ENCODE data around the gene C10orf71.

C10orf71 gene

DNA sequence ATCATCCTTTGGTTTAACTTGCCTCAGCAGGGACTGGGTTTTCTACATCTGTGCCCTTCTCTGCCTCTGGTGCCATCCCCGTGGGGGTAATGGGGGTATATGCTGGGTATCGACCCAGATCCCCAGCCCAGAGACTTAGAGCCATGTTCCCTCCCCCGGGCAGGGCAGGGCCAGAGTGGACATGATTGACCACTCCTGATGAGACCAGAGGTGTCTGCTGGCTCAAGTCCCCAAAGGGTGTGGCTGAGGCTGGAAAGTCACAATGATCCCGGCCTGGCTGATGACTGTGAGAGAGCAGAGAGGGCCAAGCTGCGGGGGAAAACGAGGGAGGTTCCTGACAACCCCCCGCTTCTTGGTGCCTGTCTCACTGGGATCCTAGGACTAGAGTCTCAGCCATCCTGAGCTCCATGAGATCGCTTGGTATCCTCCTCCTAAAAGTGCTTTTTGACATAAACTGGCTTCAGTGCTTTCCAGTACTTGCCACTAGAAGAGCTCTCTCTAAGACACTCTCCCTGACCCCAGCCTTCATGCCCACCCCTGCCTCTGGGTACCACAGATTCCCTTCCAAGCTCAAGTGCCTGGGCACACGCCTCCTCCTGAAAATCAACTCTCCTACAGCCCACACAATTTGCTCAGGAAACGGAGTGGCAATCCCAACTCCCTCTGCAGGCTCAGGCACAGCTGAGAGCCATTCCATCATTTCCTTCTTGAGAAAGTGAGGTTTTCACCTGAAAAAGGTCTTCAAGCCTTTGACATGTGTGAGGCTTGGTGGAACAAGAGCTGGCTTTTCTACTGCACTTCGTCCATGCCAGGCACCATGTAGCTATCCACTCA is 63.0 kb downstream of the C10orf71 start:
- no peak for DNase-seq (ENCODE audit: low spot score)

DNA sequence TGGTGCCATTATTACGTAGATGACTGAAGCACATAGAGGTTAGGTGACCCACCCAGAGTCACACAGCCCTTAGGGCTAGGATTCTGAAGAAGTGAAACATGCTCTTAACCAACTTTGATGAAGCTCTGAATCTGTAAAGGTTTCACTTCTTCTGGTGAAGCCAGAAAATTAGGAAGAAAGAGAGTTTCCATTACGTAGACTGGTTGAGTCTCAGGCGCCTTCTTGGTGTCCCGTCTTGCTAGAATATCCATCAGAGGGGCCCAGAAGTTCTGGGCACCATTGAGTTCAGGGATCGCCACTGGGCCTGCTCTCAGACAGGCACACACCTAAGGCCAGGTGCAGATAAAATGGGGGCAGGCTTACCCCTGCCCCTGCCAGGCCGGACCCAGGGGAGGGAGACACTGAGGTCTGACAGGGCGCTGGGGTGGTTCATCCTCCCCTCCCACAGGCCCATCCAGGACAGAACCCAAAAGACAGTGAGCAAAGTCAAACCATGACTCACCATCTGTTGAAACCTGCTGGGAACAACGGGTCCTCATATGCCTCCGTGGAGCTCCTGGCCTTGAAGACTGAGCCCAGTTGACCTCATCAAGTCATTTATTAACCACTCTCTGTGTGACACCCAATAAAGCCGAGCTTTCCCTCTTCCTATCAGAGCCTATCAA is 63.8 kb downstream of the C10orf71 start:
- no peak for DNase-seq (ENCODE audit: low spot score)

DNA sequence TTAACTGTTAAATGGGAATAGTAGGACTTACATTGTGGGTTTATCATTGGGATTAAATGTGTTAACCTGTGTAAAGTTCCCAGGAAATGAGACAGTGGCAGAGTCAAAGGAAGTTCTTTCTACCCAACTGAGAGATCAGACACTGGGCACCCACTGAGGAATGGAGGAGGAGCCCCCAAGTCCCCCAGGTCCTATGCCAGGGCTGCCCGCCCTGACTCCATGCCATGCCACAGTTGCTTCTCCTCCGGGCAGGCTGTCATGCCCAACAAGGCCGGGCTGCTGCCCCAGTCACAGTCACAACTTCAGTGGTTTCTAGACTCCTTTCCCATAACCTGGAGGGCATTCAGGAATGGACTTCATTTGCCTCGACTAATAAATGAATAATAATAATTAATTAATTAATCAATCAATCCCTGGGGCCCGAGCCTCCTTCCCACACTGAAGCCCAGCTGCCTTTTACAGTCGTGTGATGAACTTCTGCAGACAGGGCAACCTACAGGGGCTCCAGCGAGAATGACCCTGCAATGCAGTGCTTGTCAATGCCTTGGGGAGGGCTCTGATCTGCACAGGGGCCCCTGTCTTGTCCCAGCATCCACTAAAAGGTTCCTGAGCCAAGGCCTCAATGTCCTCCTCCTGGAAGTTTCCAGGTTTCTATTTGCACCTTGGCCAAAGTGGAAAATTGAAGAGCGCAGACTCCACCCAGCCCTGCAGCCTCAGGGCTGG is 64.5 kb downstream of the C10orf71 start:
- DNase-seq (ENCODE audit: low spot score), result no peak

DNA sequence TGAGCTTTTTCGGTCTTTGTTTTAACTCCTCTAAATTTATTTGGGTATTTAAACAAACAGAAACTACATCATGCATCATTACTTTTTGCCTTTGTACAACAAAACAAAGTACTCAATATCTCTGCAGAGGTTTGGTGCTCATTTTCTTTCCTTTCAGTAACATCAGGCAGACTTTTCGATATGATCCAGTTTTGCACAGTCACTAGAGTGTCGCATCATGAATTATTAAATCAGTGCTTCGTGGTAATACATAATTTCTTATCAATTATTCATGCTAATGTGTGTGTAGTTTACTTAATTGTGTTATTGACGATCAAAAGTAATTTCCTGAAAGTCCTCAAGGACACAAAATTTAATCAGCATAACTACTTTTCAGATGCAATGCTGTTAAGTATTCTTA is 65.1 kb downstream of the C10orf71 start:
- no peak for DNase-seq (ENCODE audit: low spot score)

DNA sequence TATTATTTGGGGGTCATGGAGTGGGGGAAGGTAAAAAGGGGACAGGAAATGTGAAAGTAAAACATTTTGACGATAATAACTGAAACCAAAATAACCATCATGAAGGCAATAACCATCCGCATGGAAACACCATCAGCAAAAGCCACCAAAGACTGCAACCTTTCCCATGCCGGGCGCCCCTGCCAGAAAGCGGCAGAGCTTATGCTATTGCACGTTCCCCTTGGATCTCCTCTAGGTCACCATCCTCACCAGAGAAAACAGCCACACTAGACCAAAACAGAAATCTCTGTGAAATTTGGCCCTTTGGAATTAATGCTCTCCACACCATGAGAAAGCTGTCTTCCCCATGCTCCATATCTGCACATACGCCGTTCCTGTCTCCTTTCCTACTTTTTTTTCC is 65.8 kb downstream of the C10orf71 start:
- no peak for DNase-seq (ENCODE audit: low spot score)

DNA sequence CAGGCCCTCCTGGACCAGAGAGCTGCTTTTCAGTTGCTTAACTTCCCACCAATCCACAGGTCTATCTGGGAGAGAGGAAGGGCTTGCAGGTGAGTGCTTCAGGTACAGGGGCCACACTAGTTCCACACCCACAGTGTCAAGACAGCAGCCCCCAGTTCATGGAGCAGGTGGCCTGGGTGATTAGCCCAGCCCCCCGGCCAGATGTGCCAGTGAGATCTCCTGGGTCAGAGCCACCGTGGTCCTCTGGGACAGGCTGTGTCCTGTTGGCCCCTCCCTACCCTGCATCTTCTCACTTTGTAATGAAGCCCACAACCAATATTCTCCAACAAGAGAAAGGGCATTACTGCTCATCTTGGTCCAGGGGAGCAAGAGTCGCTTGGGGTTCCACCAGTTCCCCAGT is 66.3 kb downstream of the C10orf71 start:
- DNase-seq (ENCODE audit: low spot score), result no peak

DNA sequence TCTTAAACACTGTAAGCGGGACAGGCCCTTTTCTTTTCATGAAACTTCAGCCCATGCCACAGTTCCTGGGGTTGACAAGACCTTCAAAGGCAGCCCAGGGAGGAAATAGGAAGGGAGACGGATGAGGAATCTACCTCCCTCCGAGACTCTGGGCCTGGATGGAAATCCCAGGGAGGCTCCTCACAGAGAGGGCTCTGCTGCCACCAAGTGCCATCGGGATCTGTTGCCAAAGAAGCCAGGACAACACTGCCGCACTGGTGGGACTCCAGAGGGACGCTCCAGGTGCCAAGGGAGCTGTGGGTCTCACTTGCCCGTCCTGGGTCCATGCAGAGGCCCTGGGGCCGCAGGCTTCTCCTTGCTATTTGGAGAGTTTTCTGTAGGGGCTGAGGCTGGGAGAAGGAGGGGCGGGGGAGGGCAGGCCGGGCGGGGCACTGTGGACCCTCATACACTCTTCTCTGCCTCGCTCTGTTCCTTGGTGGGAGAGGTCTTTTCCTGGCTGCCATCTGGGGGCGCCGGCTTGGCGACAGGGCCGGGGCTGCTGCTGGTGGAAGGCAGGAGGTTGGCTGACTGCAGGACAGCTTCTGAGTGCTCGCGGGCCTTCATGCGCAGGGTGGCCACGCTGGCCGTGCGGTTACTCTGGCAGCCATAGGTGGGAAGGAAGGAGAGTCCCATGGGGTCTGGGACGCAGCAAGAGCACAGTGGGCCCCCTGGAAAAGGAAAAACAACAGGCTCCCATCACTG is 66.9 kb downstream of the C10orf71 start:
- DNase-seq (ENCODE audit: low spot score), result no peak

DNA sequence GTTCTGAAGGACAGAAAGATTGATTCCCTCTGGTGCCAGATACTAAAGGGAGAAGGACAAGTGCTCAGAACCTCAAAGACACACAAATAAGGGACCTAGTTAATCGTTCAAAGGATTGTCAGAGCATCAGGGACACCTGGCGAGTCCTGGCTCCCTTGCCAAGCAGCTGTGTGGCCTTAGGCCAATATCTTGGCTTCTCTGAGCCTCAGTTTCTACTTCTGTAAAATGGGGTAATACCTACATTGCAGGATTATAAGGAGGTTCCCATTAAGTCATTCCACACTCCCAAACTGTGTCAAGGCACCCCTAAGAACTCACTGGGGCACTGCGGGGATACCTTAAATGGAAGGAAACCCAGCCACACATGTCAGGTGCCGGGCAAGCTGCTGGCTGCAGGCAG is 67.5 kb downstream of the C10orf71 start:
- DNase-seq (ENCODE audit: low spot score), result no peak

DNA sequence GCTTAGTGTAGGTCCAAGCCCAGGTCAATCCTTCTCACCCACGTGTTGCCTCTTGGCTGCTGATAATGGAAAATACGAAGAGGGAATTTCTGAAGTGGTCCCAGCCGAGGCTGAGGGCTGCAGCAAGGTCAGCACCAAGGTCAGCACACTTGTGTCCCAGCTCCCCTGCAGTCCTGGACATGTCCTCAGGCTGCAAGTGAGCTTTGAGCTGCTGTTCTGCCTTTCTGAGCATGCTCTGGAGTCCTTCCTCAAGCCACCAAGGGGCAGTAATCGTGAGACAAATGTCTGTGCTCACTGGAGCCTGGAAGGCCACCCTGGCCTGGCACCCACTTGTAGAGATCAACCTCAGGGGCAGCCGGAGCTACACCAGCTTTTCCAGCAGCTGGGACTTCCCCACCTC is 68.6 kb downstream of the C10orf71 start:
- DNase-seq (ENCODE audit: low spot score), result no peak

DNA sequence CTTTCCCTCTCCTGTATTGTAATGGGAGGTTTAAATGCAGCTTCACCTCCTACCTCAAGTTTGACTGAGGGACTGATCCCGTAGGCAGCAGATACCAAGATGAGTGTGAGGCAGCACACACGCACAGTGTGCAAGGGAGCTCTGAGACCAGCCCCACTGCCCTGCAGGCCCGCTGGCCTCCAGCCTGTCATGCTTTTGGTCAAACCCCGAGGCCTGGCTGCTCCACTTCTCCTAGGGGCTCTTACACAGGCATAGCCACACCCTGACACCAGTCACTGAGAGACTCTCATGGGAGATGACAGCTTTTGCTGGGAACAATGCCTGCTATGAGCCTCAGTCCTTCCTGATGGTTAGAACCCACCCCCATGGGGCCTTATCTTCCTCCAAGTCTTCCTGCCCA is 69.3 kb downstream of the C10orf71 start:
- DNase-seq (ENCODE audit: low spot score), result no peak

DNA sequence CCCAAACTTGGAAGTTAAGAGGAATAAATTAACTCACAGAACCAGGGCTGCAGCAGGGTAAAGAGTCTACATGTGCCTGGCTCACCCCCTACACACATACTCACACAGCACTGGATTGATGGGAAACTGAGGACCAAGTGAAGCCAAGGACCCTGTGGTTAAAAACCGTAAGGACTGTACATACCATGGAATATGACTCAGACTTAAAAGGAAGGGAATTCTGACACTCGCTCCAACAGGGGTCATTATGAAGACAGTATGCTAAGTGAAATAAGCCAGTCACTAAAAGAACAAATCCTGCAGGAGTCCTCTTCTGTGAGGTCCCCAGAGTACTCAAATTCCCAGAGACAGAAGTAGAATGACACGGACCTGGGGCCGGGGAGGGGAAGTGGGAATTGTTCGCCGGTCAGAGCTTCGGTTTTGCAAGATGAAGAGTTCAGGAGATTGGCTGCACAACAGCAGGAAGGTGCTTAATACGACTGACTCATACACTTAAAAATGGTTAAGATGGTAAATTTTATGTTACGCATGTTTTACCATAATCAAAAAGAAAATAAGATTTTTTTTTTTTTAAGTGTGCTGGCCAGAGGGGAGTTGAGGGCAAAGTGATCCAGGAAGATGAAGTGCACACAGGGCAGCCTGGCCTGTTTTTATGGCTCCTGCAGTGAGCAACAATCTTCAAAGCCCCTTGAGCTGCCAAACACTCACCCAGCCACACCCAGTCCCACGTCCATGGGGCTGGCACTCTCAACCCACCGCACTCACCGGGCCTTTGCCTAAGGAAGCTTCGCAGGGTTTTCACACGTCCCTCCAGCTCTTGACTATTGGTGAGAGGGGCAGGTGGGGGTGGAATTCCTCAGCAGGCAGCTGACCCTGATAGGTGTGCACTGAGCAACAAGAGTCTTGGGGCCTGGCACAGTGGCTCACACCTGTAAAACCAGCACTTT is 70.5 kb downstream of the C10orf71 start:
- no peak for DNase-seq (ENCODE audit: low spot score)

DNA sequence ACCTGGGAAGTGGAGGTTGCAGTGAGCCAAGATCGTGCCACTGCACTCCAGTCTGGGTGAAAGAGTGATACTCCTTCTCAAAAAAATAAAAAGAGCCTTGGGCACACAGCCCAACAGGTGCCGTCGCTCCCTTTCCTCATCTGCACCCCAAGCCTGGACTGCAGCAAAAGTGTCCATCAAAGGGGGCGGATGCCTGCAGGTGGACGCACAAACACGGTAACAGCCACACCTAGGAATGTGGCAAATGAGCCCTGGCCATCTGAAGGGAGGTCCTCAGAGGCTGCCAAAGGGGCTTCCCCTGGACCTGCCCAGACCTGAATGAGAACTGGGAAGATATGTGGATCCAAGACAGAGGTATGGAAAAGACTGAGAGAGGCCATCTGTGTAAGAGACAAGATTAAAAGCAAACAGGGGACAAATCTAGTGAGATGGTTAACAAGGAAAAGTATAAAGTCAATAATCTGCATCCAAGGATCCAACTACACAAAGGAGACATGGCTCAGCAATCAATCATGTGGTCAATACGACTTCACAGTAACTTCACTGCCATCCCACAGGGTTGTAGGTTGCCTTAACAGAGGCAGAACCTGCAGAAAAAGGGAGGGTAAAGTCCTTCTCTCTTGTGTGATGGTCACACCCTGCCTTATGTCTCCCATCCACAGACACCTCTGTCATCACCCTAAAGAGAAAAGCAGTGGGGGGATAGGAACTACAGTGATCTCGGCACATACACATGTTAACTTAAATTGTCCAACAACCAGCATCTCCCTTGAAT is 71.5 kb downstream of the C10orf71 start:
- no peak for DNase-seq (ENCODE audit: low spot score)

DNA sequence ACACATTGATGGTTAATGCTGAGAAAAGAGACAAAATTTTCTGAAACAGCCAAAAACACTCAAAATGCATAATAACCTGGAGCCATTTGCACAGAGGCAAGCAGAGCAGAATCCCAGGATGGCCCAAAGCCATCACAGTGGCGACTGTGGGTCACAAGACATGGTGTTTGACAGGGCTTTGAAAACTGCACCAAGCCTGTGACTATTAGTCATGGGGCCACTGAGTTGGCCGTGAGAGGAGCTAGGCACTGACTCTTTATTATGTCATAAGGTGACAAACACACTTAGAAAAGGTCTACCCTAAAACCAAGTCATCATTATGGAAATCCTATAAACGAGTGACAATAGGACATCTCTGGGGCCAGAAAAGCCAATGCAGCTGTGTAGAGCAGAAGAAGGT is 73.0 kb downstream of the C10orf71 start:
- no peak for DNase-seq (ENCODE audit: low spot score)

DNA sequence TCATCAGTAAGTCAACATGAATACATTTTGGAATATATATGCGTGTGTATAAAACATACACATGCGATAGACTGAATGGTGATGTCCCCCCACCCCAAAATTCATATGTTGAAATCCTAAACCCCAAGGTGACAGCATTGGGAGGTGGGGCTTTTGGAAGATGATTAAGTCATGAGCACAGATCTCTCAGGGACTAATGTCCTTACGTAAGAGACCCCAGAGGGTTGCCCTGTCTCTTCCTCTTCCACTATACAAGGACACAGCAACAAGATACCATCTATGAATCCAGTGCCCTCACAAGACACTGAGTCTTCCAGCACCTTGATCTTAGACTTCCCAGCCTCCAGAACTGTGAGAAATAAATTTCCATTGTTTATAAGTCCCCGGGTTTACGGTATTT is 74.4 kb downstream of the C10orf71 start:
- DNase-seq (ENCODE audit: low spot score), result no peak

DNA sequence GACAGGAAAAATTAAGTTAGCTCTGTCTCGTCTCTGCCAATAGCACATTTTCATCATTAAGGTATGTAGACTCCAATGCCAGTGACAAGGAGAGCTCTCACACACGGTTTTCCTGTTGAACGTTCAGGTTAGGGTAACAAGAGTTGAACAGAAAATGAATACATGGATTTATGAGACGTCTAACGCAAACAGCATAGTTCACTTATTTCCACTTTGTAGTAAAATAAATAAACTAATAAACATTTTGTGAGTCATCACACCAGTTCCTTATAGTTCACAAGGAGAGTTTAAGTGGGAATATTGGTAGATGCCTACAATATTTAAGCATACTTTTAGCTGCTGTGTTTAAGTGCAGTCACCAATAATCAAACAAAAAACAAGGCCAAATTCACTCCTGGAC is 75.8 kb downstream of the C10orf71 start:
- no peak for DNase-seq (ENCODE audit: low spot score)

DNA sequence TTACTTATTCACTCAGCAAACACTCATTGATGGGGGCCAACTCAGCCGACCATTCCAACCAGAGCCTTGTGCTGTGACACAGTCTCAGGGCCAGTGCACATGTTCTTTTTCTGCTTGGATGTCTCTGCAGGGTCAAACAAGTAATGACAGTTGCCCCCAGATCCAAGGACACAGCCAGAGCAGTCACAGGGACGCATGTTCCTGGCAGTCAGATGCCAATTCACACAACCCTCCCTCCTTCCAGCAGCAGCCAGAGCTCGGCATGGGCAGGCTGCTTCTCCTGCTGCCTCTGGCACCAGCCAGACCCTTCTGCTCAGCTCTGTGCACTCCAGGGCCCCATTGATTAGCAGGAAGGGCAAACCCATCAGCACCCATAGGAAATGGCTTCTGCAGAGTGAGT is 76.6 kb downstream of the C10orf71 start:
- DNase-seq (ENCODE audit: low spot score), result no peak

All from left forelimb (tissue), 1 donor.